HEK293 (cell line): ENCODE measurements around the gene ZFHX3.

Experiments used
- CTCF ChIP-seq: fragments of 450-650 bp; formaldehyde crosslinking; IDR thresholded peaks from 2 replicates; pipeline ENCODE4 v1.5.1; 2016; ENCODE audit warnings: missing biosample characterization, missing genetic modification characterization
- ZBTB17 ChIP-seq: fragments of 450-650 bp; formaldehyde crosslinking; IDR thresholded peaks from 2 replicates; pipeline ENCODE4 v1.5.1; 2016; ENCODE audit warnings: missing biosample characterization, missing genetic modification characterization
- ZNF10 ChIP-seq: fragments of 450-650 bp; formaldehyde crosslinking; IDR thresholded peaks from 2 replicates; pipeline ENCODE4 v1.5.1; 2017; ENCODE audit warnings: missing biosample characterization, missing genetic modification characterization
- ZNF148 ChIP-seq: fragments of 450-650 bp; formaldehyde crosslinking; IDR thresholded peaks from 2 replicates; pipeline ENCODE4 v1.5.0; 2017; ENCODE audit warnings: missing biosample characterization, missing genetic modification characterization, borderline replicate concordance
- ZNF292 ChIP-seq: fragments of 450-650 bp; formaldehyde crosslinking; IDR thresholded peaks from 2 replicates; pipeline ENCODE4 v1.5.1; 2016; ENCODE audit warnings: low read depth, missing biosample characterization, missing genetic modification characterization, borderline replicate concordance
- ZNF311 ChIP-seq: fragments of 450-650 bp; formaldehyde crosslinking; IDR thresholded peaks from 2 replicates; pipeline ENCODE4 v1.5.1; 2017; ENCODE audit warnings: missing biosample characterization, missing genetic modification characterization, borderline replicate concordance
- ZNF530 ChIP-seq: fragments of 450-650 bp; formaldehyde crosslinking; IDR thresholded peaks from 2 replicates; pipeline ENCODE4 v1.5.1; 2016; ENCODE audit warnings: low read depth, missing biosample characterization, missing genetic modification characterization

GRCh38 chr16:73058221-73058615 is 10.3 kb upstream of the ZFHX3 start:
- no peak for TF ChIP-seq CTCF
- TF ChIP-seq ZNF292, result no peak
- TF ChIP-seq ZBTB17 (tag by site-specific recombination), result no peak
- no peak for TF ChIP-seq ZNF148 (tag by site-specific recombination)
- no peak for TF ChIP-seq ZNF530 (tag by site-specific recombination)
- no peak for TF ChIP-seq ZNF10 (tag by site-specific recombination)
- no peak for TF ChIP-seq ZNF311 (tag by site-specific recombination)
